Mesendoderm (in vitro differentiated cells): Measurements from ENCODE around the gene QPRT.
"Not testable (repeated sequence)": the region's sequence is repeated elsewhere in the genome, so short reads cannot be mapped to it uniquely, and the experiment has no call there.

Source experiments
- DNase-seq: peaks from one replicate; pipeline ENCODE4 v3.0.0; 2013
- H2AK5ac ChIP-seq: 2 replicates; pipeline ENCODE4 v1.6.1; 2013; ENCODE audit warnings: low read length, inconsistent platforms
- H2BK120ac ChIP-seq: 2 replicates; pipeline ENCODE4 v1.6.1; 2013; ENCODE audit warnings: low read depth, mild to moderate bottlenecking, low read length, moderate library complexity, mixed read lengths
- H2BK15ac ChIP-seq: replicated peaks from 2 replicates; pipeline ENCODE4 v1.6.1; 2013; ENCODE audit warnings: low read depth, mild to moderate bottlenecking, moderate library complexity
- H2BK5ac ChIP-seq: 2 replicates; pipeline ENCODE4 v1.6.1; 2013; ENCODE audit warnings: low read length, inconsistent platforms
- H3K18ac ChIP-seq: 2 replicates; pipeline ENCODE4 v1.6.1; 2013; ENCODE audit warnings: mild to moderate bottlenecking, low read length, mixed read lengths
- H3K23ac ChIP-seq: one replicate; pipeline ENCODE4 v1.6.1; 2013; ENCODE audit warnings: low read length
- H3K27ac ChIP-seq: 2 replicates; pipeline ENCODE4 v1.5.1; 2013; ENCODE audit warnings: low read depth, mild to moderate bottlenecking, inconsistent platforms, low read length, moderate library complexity
- H3K27me3 ChIP-seq: 2 replicates; pipeline ENCODE4 v1.6.1; 2013; ENCODE audit warnings: low read length, control low read depth, mild to moderate bottlenecking, inconsistent platforms; ENCODE audit not compliant: insufficient read depth, poor library complexity
- H3K36me3 ChIP-seq: 2 replicates; pipeline ENCODE4 v1.6.1; 2013; ENCODE audit warnings: low read length, inconsistent platforms; ENCODE audit not compliant: control insufficient read depth, insufficient read depth
- H3K4ac ChIP-seq: one replicate; pipeline ENCODE4 v1.6.1; 2013; ENCODE audit warnings: low read depth, mild to moderate bottlenecking, low read length, moderate library complexity
- H3K4me1 ChIP-seq: 2 replicates; pipeline ENCODE4 v1.6.1; 2013; ENCODE audit warnings: low read depth, low read length, inconsistent platforms; ENCODE audit not compliant: control insufficient read depth
- H3K4me2 ChIP-seq: 2 replicates; pipeline ENCODE4 v1.6.1; 2013; ENCODE audit warnings: low read length
- H3K4me3 ChIP-seq: 2 replicates; pipeline ENCODE4 v1.5.1; 2013; ENCODE audit warnings: mild to moderate bottlenecking, low read length
- H3K56ac ChIP-seq: one replicate; pipeline ENCODE4 v1.6.1; 2013; ENCODE audit warnings: low read length
- H3K79me1 ChIP-seq: 2 replicates; pipeline ENCODE4 v1.6.1; 2013; ENCODE audit warnings: low read length, inconsistent platforms
- H3K79me2 ChIP-seq: 2 replicates; pipeline ENCODE4 v1.6.1; 2013; ENCODE audit warnings: mild to moderate bottlenecking, low read length; ENCODE audit not compliant: control insufficient read depth, insufficient read depth
- H3K9ac ChIP-seq: 2 replicates; pipeline ENCODE4 v1.6.1; 2013; ENCODE audit warnings: low read length, inconsistent platforms
- H4K5ac ChIP-seq: one replicate; pipeline ENCODE4 v1.6.1; 2013; ENCODE audit warnings: low read length
- H4K8ac ChIP-seq: one replicate; pipeline ENCODE4 v1.6.1; 2013; ENCODE audit warnings: low read depth, mild to moderate bottlenecking, control low read depth, low read length, moderate library complexity
- WGBS: extraction: QIAGEN DNeasy Blood & Tissue Kit; methylation state at CpG from one replicate; pipeline ENCODE4 v1.1.7; 2013; ENCODE audit warnings: low lambda C conversion rate, missing lambda C conversion rate; ENCODE audit not compliant: insufficient coverage; ENCODE audit errors: extremely low coverage; 5-methylcytosine and 5-hydroxymethylcytosine counted together

QPRT gene

GRCh38 chr16:29740630-29741015 is 61.6 kb downstream of the QPRT start:
- H3K4me2 ChIP-seq, H3K79me2 ChIP-seq, H3K9ac ChIP-seq, H4K5ac ChIP-seq, H3K36me3 ChIP-seq, H3K27me3 ChIP-seq, H2BK5ac ChIP-seq, H3K56ac ChIP-seq, H3K18ac ChIP-seq, H2AK5ac ChIP-seq, H4K8ac ChIP-seq, DNase-seq, H2BK15ac ChIP-seq, H3K4me1 ChIP-seq, H3K27ac ChIP-seq, H3K23ac ChIP-seq, H3K79me1 ChIP-seq, H2BK120ac ChIP-seq, H3K4ac ChIP-seq, H3K4me3 ChIP-seq: not testable (repeated sequence)
- no CpG with 5 or more reads among the region's 11 CpGs for WGBS

DNA sequence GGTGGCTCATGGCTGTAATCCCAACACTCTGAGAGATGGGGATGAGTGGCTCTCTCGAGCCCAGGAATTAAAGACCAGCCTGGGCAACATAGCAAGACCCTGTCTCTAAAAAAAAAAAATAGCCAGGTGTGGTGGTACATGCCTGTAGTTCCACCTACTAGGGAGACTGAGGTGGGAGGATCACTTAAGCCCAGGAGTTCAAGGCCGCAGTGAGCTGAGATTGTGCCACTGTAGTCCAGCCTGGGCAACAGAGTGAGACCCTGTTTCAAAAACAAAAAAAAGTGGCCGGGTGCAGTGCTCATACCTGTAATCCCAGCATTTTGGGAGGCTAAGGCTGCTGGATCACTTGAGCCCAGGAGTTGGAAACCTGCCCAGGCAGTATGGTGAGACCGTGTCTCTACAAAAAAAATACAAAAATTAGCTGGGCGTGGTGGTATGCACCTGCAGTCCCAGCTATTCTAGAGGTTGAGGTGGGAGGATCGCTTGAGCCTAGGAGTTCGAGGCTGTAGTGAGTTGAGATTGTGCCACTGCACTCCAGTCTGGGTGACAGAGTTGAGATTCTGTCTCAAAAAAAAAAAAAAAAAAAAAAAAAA is 63.8 kb downstream of the QPRT start:
- DNase-seq: no peak
- no peak overlapping the region for H3K9ac ChIP-seq
- no peaks in the 10 kb centered on the region for H3K36me3 ChIP-seq
- H3K27me3 ChIP-seq: no peaks in the 10 kb centered on the region
- H2BK120ac ChIP-seq: no peak overlapping the region
- H3K27ac ChIP-seq: no peak overlapping the region
- no peak overlapping the region for H3K4ac ChIP-seq
- H3K4me1 ChIP-seq: no peaks in the 10 kb centered on the region
- H3K4me2 ChIP-seq: no peak overlapping the region
- WGBS: no CpG with 5 or more reads among the region's 7 CpGs
- no peak overlapping the region for H3K18ac ChIP-seq
- H3K4me3 ChIP-seq: no peak overlapping the region
- no peak overlapping the region for H2BK5ac ChIP-seq
- H3K79me2 ChIP-seq: no peaks in the 10 kb centered on the region
- no peak overlapping the region for H3K56ac ChIP-seq
- no peak overlapping the region for H2BK15ac ChIP-seq
- H4K8ac ChIP-seq: no peak overlapping the region
- no peak overlapping the region for H4K5ac ChIP-seq
- no peaks in the 10 kb centered on the region for H3K79me1 ChIP-seq
- no peak overlapping the region for H3K23ac ChIP-seq
- H2AK5ac ChIP-seq: no peak overlapping the region

DNA sequence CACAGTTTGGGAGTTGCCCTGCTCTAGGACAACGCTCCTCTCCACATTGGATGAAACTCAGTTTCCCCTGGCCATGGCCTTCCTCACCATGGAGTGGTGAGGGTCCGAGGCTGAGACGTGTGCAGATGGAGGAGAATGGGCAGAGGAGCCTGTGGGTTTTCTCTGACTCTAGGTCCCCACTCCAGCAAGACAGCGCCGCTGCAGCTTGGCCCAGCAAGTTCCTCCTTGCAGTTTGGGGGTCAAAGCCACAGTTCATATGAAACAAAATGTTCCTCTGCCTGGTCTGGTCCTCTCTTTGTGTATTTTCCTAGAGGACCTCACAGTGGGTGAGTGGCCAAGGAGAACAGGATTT is 64.5 kb downstream of the QPRT start:
- Histone ChIP-seq H3K56ac (no peak overlapping the region), H3K4me3 (no peak overlapping the region), H2BK15ac (no peak overlapping the region), H2AK5ac (no peak overlapping the region), H3K27me3 (no peaks in the 10 kb centered on the region), H3K36me3 (no peaks in the 10 kb centered on the region), H2BK5ac (no peak overlapping the region), H3K4me2 (no peak overlapping the region), H3K27ac (no peak overlapping the region), H3K18ac (no peak overlapping the region), H4K5ac (no peak overlapping the region), H3K79me1 (no peaks in the 10 kb centered on the region), H2BK120ac (no peak overlapping the region), H3K9ac (no peak overlapping the region), H3K79me2 (no peaks in the 10 kb centered on the region), H3K4ac (no peak overlapping the region), H3K4me1 (no peaks in the 10 kb centered on the region), H3K23ac (no peak overlapping the region), H4K8ac (no peak overlapping the region)
- DNase-seq: no peak
- WGBS: no CpG with 5 or more reads among the region's 5 CpGs

DNA sequence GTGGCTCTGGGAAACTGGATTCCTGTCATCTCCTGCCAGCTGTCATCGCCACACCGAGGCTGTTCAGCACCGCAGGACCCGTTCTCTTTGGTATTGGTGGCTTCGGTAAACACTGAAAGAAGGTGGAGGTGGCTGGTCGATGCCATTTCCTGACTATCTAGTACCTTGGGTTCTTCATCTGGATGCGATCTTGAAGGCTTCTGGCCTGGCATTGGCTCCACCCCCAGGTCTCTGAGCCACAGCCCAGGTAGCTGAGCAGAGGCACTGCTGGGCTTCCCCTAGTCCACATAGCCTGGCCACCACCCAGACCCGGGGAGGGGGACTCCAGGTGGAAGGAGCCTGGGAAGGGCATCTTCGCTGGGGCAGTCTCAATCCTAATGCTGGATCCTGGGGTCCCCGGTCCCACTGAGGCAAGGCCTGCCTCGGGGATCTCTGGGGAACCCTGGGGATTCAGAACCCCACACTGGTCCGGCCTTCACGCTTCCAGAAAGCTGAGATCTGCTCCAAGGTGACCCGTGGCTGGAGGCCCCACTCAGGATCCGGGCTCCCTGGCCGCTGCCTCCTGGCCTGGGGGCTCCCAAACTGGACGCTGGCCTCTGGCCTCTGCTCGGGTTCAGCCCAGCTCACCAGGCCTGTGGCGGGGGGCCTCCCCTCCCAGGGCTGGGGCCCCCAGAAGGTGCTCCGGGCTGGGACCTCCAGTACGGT is 65.0 kb downstream of the QPRT start:
- Histone ChIP-seq H2BK15ac (no peak overlapping the region), H3K4me3 (no peak overlapping the region), H3K23ac (no peak overlapping the region), H3K4me2 (no peak overlapping the region), H3K18ac (no peak overlapping the region), H2BK120ac (no peak overlapping the region), H3K4me1 (no peaks in the 10 kb centered on the region), H3K56ac (no peak overlapping the region), H3K27me3 (no peaks in the 10 kb centered on the region), H3K79me1 (no peaks in the 10 kb centered on the region), H3K27ac (no peak overlapping the region), H3K36me3 (no peaks in the 10 kb centered on the region), H3K79me2 (no peaks in the 10 kb centered on the region), H3K9ac (no peak overlapping the region), H2BK5ac (no peak overlapping the region), H4K5ac (no peak overlapping the region), H2AK5ac (no peak overlapping the region), H4K8ac (no peak overlapping the region), H3K4ac (no peak overlapping the region)
- DNase-seq: no peak
- no CpG with 5 or more reads among the region's 21 CpGs for WGBS

DNA sequence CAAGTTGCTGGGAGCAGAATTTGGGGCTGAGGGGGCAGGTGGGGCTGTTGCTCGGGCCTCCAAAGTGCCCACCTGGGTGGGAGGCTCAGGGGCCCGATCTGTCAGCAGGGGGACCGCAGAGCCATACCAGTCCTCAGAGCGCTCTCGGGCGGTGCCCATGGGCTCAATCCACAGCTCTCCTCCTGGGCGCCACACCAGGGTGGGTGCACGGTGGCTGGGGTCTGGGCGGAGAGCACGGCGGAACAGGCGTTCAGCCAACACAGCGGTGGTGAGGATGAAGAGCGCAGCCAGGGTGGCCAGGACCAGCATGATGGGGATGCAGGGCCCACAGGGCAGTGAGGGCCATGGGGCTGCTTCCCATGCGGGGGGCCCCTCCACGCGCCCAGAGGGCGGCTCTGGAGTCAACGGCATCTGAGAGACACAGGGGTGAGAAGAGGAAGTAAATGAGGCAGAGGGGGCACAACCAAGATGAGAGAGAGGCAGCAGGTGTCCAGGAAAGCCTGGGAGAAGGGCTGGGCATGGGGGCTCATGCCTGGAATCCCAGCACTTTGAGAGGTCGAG is 65.6 kb downstream of the QPRT start:
- Histone ChIP-seq H3K4ac (no peak overlapping the region), H3K27ac (no peak overlapping the region), H3K9ac (no peak overlapping the region), H3K4me2 (no peak overlapping the region), H3K79me2 (no peaks in the 10 kb centered on the region), H3K56ac (no peak overlapping the region), H3K4me1 (no peaks in the 10 kb centered on the region), H2BK120ac (no peak overlapping the region), H3K23ac (no peak overlapping the region), H3K79me1 (no peaks in the 10 kb centered on the region), H4K5ac (no peak overlapping the region), H3K18ac (no peak overlapping the region), H2BK15ac (no peak overlapping the region), H3K4me3 (no peak overlapping the region), H2BK5ac (no peak overlapping the region), H3K27me3 (no peaks in the 10 kb centered on the region), H3K36me3 (no peaks in the 10 kb centered on the region), H4K8ac (no peak overlapping the region), H2AK5ac (no peak overlapping the region)
- DNase-seq: no peak
- WGBS: no CpG with 5 or more reads among the region's 20 CpGs
